ENCODE measurements around the gene CCDC157. TPM values are rescaled to one million over a fixed set of nuclear protein-coding genes. Genes with fewer than 3 reads are reported as not detected.

The CCDC157 gene
- total RNA-seq, 1 experiment from 2014 or later = 4.9 TPM

DNA sequence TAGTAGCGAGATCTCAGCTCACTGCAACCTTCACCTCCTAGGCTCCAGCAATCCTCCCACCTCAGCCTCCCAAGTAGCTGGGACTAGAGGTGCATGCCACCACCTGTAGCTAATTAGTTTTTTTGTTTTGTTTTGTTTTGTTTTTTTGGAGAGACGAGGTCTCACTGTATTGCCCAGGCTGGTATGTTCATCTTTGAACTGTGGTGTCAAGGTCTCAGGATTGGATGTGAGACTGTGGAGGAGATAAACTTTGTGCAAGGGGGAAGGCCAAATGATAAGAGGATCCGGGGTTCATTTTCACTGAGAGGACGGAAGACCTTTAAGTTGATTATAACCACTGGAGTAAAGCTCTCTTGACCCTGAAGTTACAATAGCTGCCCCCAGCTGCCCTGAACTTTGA is 48.9 kb downstream of the CCDC157 start:
- Mint-ChIP-seq H3K27me3 (ENCODE audit: insufficient read depth, unreplicated experiment) (no peaks in the 10 kb centered on the region), H3K9me3 (ENCODE audit: unreplicated experiment) (no peaks in the 10 kb centered on the region), H3K4me1 (ENCODE audit: low read depth, unreplicated experiment) (no peaks in the 10 kb centered on the region), H3K27ac (ENCODE audit: unreplicated experiment) (no peak overlapping the region), H3K4me3 (ENCODE audit: unreplicated experiment) (no peak overlapping the region), H3K36me3 (ENCODE audit: insufficient read depth, unreplicated experiment) (peaks cover 15% of the 10 kb centered on the region)
- DNase-seq = no peak
- H3K36me3 ChIP-seq (ENCODE audit: control insufficient read depth, insufficient read depth, low read length) = peaks cover 1% of the 10 kb centered on the region
- TF ChIP-seq, protein P1, sequence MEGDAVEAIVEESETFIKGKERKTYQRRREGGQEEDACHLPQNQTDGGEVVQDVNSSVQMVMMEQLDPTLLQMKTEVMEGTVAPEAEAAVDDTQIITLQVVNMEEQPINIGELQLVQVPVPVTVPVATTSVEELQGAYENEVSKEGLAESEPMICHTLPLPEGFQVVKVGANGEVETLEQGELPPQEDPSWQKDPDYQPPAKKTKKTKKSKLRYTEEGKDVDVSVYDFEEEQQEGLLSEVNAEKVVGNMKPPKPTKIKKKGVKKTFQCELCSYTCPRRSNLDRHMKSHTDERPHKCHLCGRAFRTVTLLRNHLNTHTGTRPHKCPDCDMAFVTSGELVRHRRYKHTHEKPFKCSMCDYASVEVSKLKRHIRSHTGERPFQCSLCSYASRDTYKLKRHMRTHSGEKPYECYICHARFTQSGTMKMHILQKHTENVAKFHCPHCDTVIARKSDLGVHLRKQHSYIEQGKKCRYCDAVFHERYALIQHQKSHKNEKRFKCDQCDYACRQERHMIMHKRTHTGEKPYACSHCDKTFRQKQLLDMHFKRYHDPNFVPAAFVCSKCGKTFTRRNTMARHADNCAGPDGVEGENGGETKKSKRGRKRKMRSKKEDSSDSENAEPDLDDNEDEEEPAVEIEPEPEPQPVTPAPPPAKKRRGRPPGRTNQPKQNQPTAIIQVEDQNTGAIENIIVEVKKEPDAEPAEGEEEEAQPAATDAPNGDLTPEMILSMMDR (IDR thresholded peaks at IDR 0.05; ENCODE audit: insufficient read depth in 1 of 2, low read depth in 1 of 2, low read length in 1 of 2, severe bottlenecking in 1 of 2, unreplicated experiment in 1 of 2) = no peak
- H3K4me3 ChIP-seq (ENCODE audit: low read depth, low read length) = no peak overlapping the region
- H3K27me3 ChIP-seq (replicated peaks; ENCODE audit: control insufficient read depth, insufficient read depth, low read length) = no peaks in the 10 kb centered on the region
- no TSS peak for BruUV-seq (replicated peaks)
- H3K9me3 ChIP-seq = no peaks in the 10 kb centered on the region
- intact Hi-C loops (cut with micrococcal nuclease; ENCODE audit: unreplicated experiment) = no loop called here
- no peaks in the 10 kb centered on the region for H3K4me1 ChIP-seq
- ChIA-PET POLR2A (no interaction called here), CTCF (no interaction called here)

- H3K4me1 ChIP-seq = no peaks in the 10 kb centered on the region
- peaks cover 1% of the 10 kb centered on the region for H3K36me3 ChIP-seq (ENCODE audit: control insufficient read depth, insufficient read depth, low read length)
- Mint-ChIP-seq H3K36me3 (ENCODE audit: insufficient read depth, unreplicated experiment) (peaks cover 15% of the 10 kb centered on the region), H3K4me1 (ENCODE audit: low read depth, unreplicated experiment) (no peaks in the 10 kb centered on the region), H3K27ac (ENCODE audit: unreplicated experiment) (no peak overlapping the region), H3K9me3 (ENCODE audit: unreplicated experiment) (no peaks in the 10 kb centered on the region), H3K4me3 (ENCODE audit: unreplicated experiment) (no peak overlapping the region), H3K27me3 (ENCODE audit: insufficient read depth, unreplicated experiment) (no peaks in the 10 kb centered on the region)
- no peak for DNase-seq
- no TSS peak for BruUV-seq (replicated peaks)
- H3K27me3 ChIP-seq (replicated peaks; ENCODE audit: control insufficient read depth, insufficient read depth, low read length) = no peaks in the 10 kb centered on the region
- ChIA-PET CTCF (no interaction called here), POLR2A (no interaction called here)
- TF ChIP-seq, protein P1 (IDR thresholded peaks at IDR 0.05; ENCODE audit: insufficient read depth in 1 of 2, low read depth in 1 of 2, low read length in 1 of 2, severe bottlenecking in 1 of 2, unreplicated experiment in 1 of 2) = no peak
- intact Hi-C loops (cut with micrococcal nuclease; ENCODE audit: unreplicated experiment) = no loop called here
- no peaks in the 10 kb centered on the region for H3K9me3 ChIP-seq
- no peak overlapping the region for H3K4me3 ChIP-seq (ENCODE audit: low read depth, low read length)
Measured at GRCh38 chr22:30406400-30406799, 49.6 kb downstream of the CCDC157 start.

DNA sequence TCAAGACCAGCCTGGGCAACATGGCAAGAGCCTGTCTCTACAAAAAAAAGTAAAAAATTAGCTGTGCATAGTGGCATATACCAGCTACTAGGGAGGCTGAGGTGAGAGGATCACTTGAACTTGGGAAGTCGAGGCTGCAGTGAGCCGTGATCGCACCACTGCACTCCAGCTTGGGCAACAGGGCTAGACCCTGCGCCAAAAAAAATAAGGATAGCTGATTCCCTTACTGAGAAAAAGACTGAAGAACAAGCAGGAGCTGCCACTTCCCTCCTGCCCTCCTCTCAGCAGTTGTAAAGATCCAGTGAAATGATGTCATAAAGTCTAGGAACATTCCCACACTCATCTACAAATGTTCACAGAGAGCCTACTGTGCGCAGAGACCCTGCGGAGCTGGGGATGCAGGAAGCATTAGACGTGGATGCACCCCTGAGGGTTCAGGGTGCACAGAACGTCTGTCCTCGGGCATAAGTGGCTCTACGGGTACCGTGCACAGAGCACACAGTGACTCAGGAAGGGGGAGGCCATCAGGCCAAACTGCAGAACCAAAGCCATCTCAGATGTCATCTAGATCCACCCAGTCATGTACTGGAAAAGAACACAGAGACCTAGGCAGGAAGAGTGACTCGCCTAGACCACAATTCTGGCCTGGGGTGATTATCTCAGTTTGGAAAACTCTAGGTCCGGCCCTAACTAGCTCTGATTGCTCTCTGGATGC is 51.7 kb downstream of the CCDC157 start:
- BruUV-seq (replicated peaks) = no TSS peak
- no peak for DNase-seq
- Histone ChIP-seq H3K27me3 (replicated peaks; ENCODE audit: control insufficient read depth, insufficient read depth, low read length) (no peaks in the 10 kb centered on the region), H3K36me3 (ENCODE audit: control insufficient read depth, insufficient read depth, low read length) (peaks cover 1% of the 10 kb centered on the region), H3K4me1 (no peaks in the 10 kb centered on the region), H3K9me3 (no peaks in the 10 kb centered on the region), H3K4me3 (ENCODE audit: low read depth, low read length) (no peak overlapping the region)
- H3K27ac Mint-ChIP-seq (ENCODE audit: unreplicated experiment) = no peak overlapping the region
- H3K27me3 Mint-ChIP-seq (ENCODE audit: insufficient read depth, unreplicated experiment) = no peaks in the 10 kb centered on the region
- peaks cover 7% of the 10 kb centered on the region for H3K36me3 Mint-ChIP-seq (ENCODE audit: insufficient read depth, unreplicated experiment)
- intact Hi-C loops (cut with micrococcal nuclease; ENCODE audit: unreplicated experiment) = no loop called here
- ChIA-PET CTCF (no interaction called here), POLR2A (no interaction called here)
- no peaks in the 10 kb centered on the region for H3K4me1 Mint-ChIP-seq (ENCODE audit: low read depth, unreplicated experiment)
- TF ChIP-seq, protein P1 (IDR thresholded peaks at IDR 0.05; ENCODE audit: insufficient read depth in 1 of 2, low read depth in 1 of 2, low read length in 1 of 2, severe bottlenecking in 1 of 2, unreplicated experiment in 1 of 2) = no peak
- no peak overlapping the region for H3K4me3 Mint-ChIP-seq (ENCODE audit: unreplicated experiment)
- H3K9me3 Mint-ChIP-seq (ENCODE audit: unreplicated experiment) = no peaks in the 10 kb centered on the region

All from Caco-2 (cell line).